H1 (cell line): Measurements from ENCODE around the gene ST6GALNAC3. TPM values are rescaled to one million over a fixed set of nuclear protein-coding genes. Genes with fewer than 3 reads are reported as not detected.

Experiments
- CEBPB ChIP-seq: IDR thresholded peaks from 2 replicates; pipeline ENCODE4 v1.6.1; 2012; ENCODE audit warnings: low read depth, low read length
- HDAC2 ChIP-seq, 2 experiments: fragments of 300-600 bp in 1 of 2; sonication (generic) in 1 of 2; IDR thresholded peaks; 2 replicates each; pipeline ENCODE4 v1.6.1; 2011 to 2012; ENCODE audit warnings: low read depth in 2 of 2, low read length in 2 of 2, mild to moderate bottlenecking in 2 of 2, moderate library complexity in 2 of 2, borderline replicate concordance in 1 of 2, inconsistent platforms in 1 of 2
- HDAC6 ChIP-seq: IDR thresholded peaks from one replicate; pipeline ENCODE4 v1.7.1; 2012; ENCODE audit warnings: low read depth, mild to moderate bottlenecking, inconsistent platforms, low read length, moderate library complexity
- JUN ChIP-seq: IDR thresholded peaks from 2 replicates; pipeline ENCODE4 v1.6.1; 2011; ENCODE audit warnings: low read depth, mild to moderate bottlenecking, improper control_type of control experiment, low read length
- KDM1A ChIP-seq: fragments of 200-600, 300-600 bp; sonication (generic); IDR thresholded peaks from 2 replicates; pipeline ENCODE4 v1.7.1; 2016; ENCODE audit warnings: mild to moderate bottlenecking, low read length, borderline replicate concordance
- PHF8 ChIP-seq: fragments of 200-600 bp; sonication (generic); conservative IDR thresholded peaks from 2 replicates; pipeline ENCODE4 v1.7.1; 2012; ENCODE audit warnings: low read depth, mild to moderate bottlenecking, inconsistent platforms, low read length, moderate library complexity
- SP4 ChIP-seq: IDR thresholded peaks from 2 replicates; pipeline ENCODE4 v1.6.1; 2012; ENCODE audit warnings: low read length, inconsistent platforms
- SUZ12 ChIP-seq: fragments of 200-600 bp; sonication (generic); IDR thresholded peaks from 2 replicates; pipeline ENCODE4 v1.6.1; 2012; ENCODE audit warnings: mild to moderate bottlenecking, inconsistent platforms, low read length, moderate library complexity, mixed read lengths
- TAF7 ChIP-seq: optimal IDR thresholded peaks from 2 replicates; pipeline ENCODE3; 2011; ENCODE audit warnings: low read depth, mild to moderate bottlenecking, inconsistent platforms, low read length, moderate library complexity, borderline replicate concordance
- ZNF274 ChIP-seq: IDR thresholded peaks from 2 replicates; pipeline ENCODE4 v1.7.0; 2012; ENCODE audit warnings: low read length, borderline replicate concordance; ENCODE audit errors: extremely low read depth
- polyA plus RNA-seq, 7 experiments: library from polyadenylated mRNA; depleted of rRNA in 3 of 7; stranded (reverse) in 5 of 7; unstranded in 2 of 7; fragments of >200 nt in 5 of 7; fragments of 200-250 nt in 2 of 7; gene quantifications; 1 replicate in 5 of 7; 2 replicates in 1 of 7; 4 replicates in 1 of 7; pipeline versions ENCODE4 v1.2.1 to v1.2.3, GENCODE V29; 2011 to 2013; ENCODE audit warnings: missing spikeins in 2 of 7, mixed read lengths in 2 of 7
- total RNA-seq: library from RNA; stranded (reverse); fragmentation: NEBNext Ultra II Directional; extraction: Animal tissue kit (Norgen Biotek cat#: 25700); gene quantifications from 2 replicates; pipeline ENCODE4 v1.2.1, GENCODE V29; 2021
- TF ChIP-seq, protein P1 (sequence below): fragments of 300-600 bp; sonication (generic); IDR thresholded peaks from 2 replicates; pipeline ENCODE4 v1.7.1; 2012; ENCODE audit warnings: low read length, moderate library complexity, mild to moderate bottlenecking, inconsistent platforms; ENCODE audit not compliant: insufficient replicate concordance

Gene ST6GALNAC3
- total and polyA plus RNA-seq, 2 of the 8 experiments (the other 6 are each of a cell fraction or from before 2014, with no cell fraction given) = 4.9 to 19.0 TPM

DNA sequence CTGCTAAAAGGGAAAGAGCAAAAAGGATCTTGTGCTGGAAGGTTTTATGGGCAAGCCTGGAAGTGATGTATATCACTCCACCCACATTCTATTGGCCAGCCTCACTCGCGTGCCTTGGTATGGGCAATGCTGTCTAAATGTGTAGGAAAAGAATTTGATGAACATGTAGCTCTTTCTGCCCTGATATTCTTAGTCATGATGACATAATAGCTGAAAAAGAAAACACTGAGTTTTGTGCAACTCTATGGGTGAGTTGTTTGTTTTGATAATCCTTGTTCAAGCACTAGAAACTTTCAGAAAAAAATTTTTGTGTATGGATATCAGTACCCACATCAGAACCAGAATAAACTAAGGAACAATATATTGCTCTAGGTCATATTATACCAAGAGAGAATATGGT is 561.2 kb downstream of the ST6GALNAC3 start (continued):
- TF ChIP-seq, protein P1, sequence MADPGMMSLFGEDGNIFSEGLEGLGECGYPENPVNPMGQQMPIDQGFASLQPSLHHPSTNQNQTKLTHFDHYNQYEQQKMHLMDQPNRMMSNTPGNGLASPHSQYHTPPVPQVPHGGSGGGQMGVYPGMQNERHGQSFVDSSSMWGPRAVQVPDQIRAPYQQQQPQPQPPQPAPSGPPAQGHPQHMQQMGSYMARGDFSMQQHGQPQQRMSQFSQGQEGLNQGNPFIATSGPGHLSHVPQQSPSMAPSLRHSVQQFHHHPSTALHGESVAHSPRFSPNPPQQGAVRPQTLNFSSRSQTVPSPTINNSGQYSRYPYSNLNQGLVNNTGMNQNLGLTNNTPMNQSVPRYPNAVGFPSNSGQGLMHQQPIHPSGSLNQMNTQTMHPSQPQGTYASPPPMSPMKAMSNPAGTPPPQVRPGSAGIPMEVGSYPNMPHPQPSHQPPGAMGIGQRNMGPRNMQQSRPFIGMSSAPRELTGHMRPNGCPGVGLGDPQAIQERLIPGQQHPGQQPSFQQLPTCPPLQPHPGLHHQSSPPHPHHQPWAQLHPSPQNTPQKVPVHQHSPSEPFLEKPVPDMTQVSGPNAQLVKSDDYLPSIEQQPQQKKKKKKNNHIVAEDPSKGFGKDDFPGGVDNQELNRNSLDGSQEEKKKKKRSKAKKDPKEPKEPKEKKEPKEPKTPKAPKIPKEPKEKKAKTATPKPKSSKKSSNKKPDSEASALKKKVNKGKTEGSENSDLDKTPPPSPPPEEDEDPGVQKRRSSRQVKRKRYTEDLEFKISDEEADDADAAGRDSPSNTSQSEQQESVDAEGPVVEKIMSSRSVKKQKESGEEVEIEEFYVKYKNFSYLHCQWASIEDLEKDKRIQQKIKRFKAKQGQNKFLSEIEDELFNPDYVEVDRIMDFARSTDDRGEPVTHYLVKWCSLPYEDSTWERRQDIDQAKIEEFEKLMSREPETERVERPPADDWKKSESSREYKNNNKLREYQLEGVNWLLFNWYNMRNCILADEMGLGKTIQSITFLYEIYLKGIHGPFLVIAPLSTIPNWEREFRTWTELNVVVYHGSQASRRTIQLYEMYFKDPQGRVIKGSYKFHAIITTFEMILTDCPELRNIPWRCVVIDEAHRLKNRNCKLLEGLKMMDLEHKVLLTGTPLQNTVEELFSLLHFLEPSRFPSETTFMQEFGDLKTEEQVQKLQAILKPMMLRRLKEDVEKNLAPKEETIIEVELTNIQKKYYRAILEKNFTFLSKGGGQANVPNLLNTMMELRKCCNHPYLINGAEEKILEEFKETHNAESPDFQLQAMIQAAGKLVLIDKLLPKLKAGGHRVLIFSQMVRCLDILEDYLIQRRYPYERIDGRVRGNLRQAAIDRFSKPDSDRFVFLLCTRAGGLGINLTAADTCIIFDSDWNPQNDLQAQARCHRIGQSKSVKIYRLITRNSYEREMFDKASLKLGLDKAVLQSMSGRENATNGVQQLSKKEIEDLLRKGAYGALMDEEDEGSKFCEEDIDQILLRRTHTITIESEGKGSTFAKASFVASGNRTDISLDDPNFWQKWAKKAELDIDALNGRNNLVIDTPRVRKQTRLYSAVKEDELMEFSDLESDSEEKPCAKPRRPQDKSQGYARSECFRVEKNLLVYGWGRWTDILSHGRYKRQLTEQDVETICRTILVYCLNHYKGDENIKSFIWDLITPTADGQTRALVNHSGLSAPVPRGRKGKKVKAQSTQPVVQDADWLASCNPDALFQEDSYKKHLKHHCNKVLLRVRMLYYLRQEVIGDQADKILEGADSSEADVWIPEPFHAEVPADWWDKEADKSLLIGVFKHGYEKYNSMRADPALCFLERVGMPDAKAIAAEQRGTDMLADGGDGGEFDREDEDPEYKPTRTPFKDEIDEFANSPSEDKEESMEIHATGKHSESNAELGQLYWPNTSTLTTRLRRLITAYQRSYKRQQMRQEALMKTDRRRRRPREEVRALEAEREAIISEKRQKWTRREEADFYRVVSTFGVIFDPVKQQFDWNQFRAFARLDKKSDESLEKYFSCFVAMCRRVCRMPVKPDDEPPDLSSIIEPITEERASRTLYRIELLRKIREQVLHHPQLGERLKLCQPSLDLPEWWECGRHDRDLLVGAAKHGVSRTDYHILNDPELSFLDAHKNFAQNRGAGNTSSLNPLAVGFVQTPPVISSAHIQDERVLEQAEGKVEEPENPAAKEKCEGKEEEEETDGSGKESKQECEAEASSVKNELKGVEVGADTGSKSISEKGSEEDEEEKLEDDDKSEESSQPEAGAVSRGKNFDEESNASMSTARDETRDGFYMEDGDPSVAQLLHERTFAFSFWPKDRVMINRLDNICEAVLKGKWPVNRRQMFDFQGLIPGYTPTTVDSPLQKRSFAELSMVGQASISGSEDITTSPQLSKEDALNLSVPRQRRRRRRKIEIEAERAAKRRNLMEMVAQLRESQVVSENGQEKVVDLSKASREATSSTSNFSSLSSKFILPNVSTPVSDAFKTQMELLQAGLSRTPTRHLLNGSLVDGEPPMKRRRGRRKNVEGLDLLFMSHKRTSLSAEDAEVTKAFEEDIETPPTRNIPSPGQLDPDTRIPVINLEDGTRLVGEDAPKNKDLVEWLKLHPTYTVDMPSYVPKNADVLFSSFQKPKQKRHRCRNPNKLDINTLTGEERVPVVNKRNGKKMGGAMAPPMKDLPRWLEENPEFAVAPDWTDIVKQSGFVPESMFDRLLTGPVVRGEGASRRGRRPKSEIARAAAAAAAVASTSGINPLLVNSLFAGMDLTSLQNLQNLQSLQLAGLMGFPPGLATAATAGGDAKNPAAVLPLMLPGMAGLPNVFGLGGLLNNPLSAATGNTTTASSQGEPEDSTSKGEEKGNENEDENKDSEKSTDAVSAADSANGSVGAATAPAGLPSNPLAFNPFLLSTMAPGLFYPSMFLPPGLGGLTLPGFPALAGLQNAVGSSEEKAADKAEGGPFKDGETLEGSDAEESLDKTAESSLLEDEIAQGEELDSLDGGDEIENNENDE = no peak
- TF ChIP-seq HDAC2 (IDR thresholded peaks at IDR 0.05; ENCODE audit: borderline replicate concordance in 1 of 2, low read depth in 2 of 2, low read length in 2 of 2) = no peak
- no peak for TF ChIP-seq SP4
- TF ChIP-seq KDM1A = no peak
- no peak for TF ChIP-seq JUN
- TF ChIP-seq ZNF274 = no peak
- no peak for TF ChIP-seq SUZ12
- TF ChIP-seq CEBPB = no peak
- TF ChIP-seq PHF8 = no peak
- TF ChIP-seq TAF7 = no peak
- no peak for TF ChIP-seq HDAC6
- TF ChIP-seq, all 59 proteins: peak for 0
